ENCODE data around the gene HPSE2.

DNA sequence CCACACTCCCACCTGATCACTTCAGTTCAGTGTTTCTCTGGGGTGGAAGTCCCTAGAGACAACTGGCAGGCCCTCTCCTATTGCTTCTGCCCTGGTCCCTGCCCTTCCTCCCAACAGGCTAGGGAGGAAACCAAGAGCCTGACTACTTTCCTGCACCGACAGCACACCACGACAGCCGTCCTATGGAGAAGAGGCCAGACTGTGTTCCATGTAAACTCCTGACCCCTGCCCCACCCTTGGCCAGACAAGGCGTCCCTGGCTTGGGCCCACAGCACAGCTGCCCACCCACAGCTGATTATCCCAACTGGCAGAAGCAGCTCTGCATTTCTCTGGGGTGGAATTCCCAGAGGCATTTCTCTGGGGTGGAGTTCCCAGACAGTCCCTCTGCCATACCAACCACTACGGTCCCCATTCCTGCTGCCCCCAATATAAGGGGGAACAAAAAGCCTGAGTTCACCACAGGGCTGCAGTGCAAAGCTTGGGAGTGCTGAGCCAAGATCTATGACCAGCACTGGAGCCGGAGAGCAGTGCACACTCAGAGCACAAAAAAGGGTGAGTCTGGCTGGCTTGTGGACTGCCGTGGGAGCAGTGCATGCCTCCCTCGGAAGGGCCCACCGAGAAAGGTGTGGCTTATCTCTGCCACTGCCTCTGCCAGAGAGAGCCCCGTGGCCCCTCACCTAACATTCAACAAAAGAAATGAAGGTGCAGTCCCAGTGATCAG, 193.4 kb downstream of the HPSE2 start:
- no peak for TF ChIP-seq EZH2 (IDR thresholded peaks at IDR 0.05; ENCODE audit: insufficient read depth, poor library complexity, severe bottlenecking)
- TF ChIP-seq EZH2phosphoT487 (IDR thresholded peaks at IDR 0.05; ENCODE audit: insufficient read depth, low read depth) = no peak

Measured in GM23248 (cell line).